Ovary (tissue), 9 donors: ENCODE results near the gene SCO1. TPM values are rescaled to one million over a fixed set of nuclear protein-coding genes. Genes with fewer than 3 reads are reported as not detected.

Experiments used
- DNase-seq, 5 donors: peaks; one replicate each; pipeline ENCODE4 v3.0.0-alpha.2; 2019 to 2020
- H3K27ac ChIP-seq, 2 donors: fragments of 200-600 bp; one replicate each; pipeline versions ENCODE4 v1.5.1 to v1.8.0; 2019 to 2022
- H3K27me3 ChIP-seq: fragments of 200-600 bp; one replicate; pipeline ENCODE4 v1.8.0; 2022
- H3K36me3 ChIP-seq: fragments of 200-600 bp; sonication (generic); one replicate; pipeline ENCODE4 v1.5.1; 2019
- H3K4me1 ChIP-seq: one replicate; pipeline ENCODE4 v1.8.1; 2013; ENCODE audit warnings: mild to moderate bottlenecking, moderate library complexity; ENCODE audit not compliant: insufficient read depth
- H3K4me3 ChIP-seq: fragments of 200-600 bp; sonication (generic); one replicate; pipeline ENCODE4 v1.5.1; 2017
- H3K9me3 ChIP-seq, 2 donors: fragments of 200-600 bp in 1 of 2; sonication (generic) in 1 of 2; one replicate each; pipeline versions ENCODE4 v1.5.1 to v1.8.1; 2013 to 2019; ENCODE audit warnings: mild to moderate bottlenecking in 1 of 2, moderate library complexity in 1 of 2
- CTCF ChIP-seq, 3 donors: fragments of 450-650 bp in 2 of 3; fragments of 200-600 bp in 1 of 3; IDR thresholded peaks; one replicate each; pipeline versions ENCODE4 v1.5.1 to v1.8.0; 2016 to 2022; ENCODE audit warnings: antibody characterized with exemption in 3 of 3, mild to moderate bottlenecking in 1 of 3
- EP300 ChIP-seq: sonication (generic); formaldehyde crosslinking; IDR thresholded peaks from one replicate; pipeline ENCODE4 v1.6.1; 2017; ENCODE audit warnings: antibody characterized with exemption
- POLR2A ChIP-seq: fragments of 450-650 bp; IDR thresholded peaks from one replicate; pipeline ENCODE4 v1.6.1; 2017; ENCODE audit warnings: antibody characterized with exemption, mild to moderate bottlenecking, moderate library complexity
- WGBS, 3 donors: extraction: QIAGEN DNeasy Blood & Tissue Kit in 1 of 3; methylation state at CpG; one replicate each; pipeline versions ENCODE4 v1.1.5 to v1.1.7; 2013 to 2017; 5-methylcytosine and 5-hydroxymethylcytosine counted together
- intact Hi-C, 4 donors: fragments of 100-400 bp; cut with DNase I; formaldehyde crosslinking; loops; one replicate each; pipeline versions ENCODE4 v1.11.0 to v1.15.1; 2022 to 2023
- polyA plus RNA-seq, 2 donors: library from polyadenylated mRNA; stranded (reverse); fragments of 200-250 nt in 1 of 2; fragments of 350-450 nt in 1 of 2; fragmentation: Illumina TruSeq in 1 of 2; extraction: RNeasy Lipid Tissue Mini Kit (QIAGEN cat#74804) in 1 of 2; gene quantifications; one replicate each; pipeline ENCODE4 v1.2.3, GENCODE V29; 2013 to 2014
- total RNA-seq, 7 donors: library from RNA; depleted of rRNA in 2 of 7; stranded (reverse); fragments of >200 nt in 2 of 7; fragmentation: NEBNext Ultra II Directional in 3 of 7; extraction: Animal tissue kit (Norgen Biotek cat#: 25700) in 3 of 7; gene quantifications; one replicate each; pipeline versions ENCODE4 v1.1.0 to v1.2.4, GENCODE V29; 2016 to 2023
- donor health status: DM: no; HTN: no; CAD: no; lungs with moderate emphysema.
- donor health status: DM: no; HTN: no; CAD: no.
- donor health status: Bipolar disorder and iron deficiency.
- donor health status: DM: yes; HTN: yes; CAD: no.
- donor health status: DM: no; HTN: no; CAD: no.
- donor health status: DM: yes; HTN: yes; CAD: no.

SCO1 gene
- total and polyA plus RNA-seq, 9 donors: 9.5 to 26.5 (median 20.7) TPM

GRCh38 chr17:10661437-10661836 lies 35.9 kb downstream of the SCO1 start:
- TF ChIP-seq EP300 (no peak), CTCF (IDR thresholded peaks at IDR 0.05) (no peak), POLR2A (no peak)
- no peaks in the 10 kb centered on the region for H3K36me3 ChIP-seq
- 88 to 91% (median 91%) methylated on average over 10 of the region's 10 CpGs for WGBS, 3 donors
- H3K4me3 ChIP-seq: no peak overlapping the region
- H3K27me3 ChIP-seq: no peaks in the 10 kb centered on the region
- H3K9me3 ChIP-seq: no peaks in the 10 kb centered on the region
- DNase-seq: no peak
- H3K4me1 ChIP-seq: no peaks in the 10 kb centered on the region
- intact Hi-C loops: no loop called here
- H3K27ac ChIP-seq: no peak overlapping the region

- Histone ChIP-seq H3K27me3 (no peaks in the 10 kb centered on the region), H3K4me1 (no peaks in the 10 kb centered on the region), H3K9me3 (no peaks in the 10 kb centered on the region), H3K27ac (no peak overlapping the region), H3K4me3 (no peak overlapping the region), H3K36me3 (no peaks in the 10 kb centered on the region)
- no peak for DNase-seq
- intact Hi-C loops: no loop called here
- 71 to 74% (median 72%) methylated on average over 10 of the region's 10 CpGs for WGBS, 3 donors
- TF ChIP-seq POLR2A (no peak), EP300 (no peak), CTCF (IDR thresholded peaks at IDR 0.05) (no peak)
Measured at GRCh38 chr17:10657879-10658278, 39.5 kb downstream of the SCO1 start.

- Histone ChIP-seq H3K4me3 (no peak within 1 kb of the TSS), H3K4me1 (no peaks in the 10 kb centered on the region), H3K36me3 (no peaks in the 10 kb centered on the region), H3K27me3 (no peaks in the 10 kb centered on the region), H3K27ac (no peak within 1 kb of the TSS), H3K9me3 (no peaks in the 10 kb centered on the region)
- DNase-seq: no peak
- intact Hi-C loops: no loop called here
- 77 to 83% (median 80%) methylated on average over 15 of the region's 15 CpGs for WGBS, 3 donors
- no peak for TF ChIP-seq POLR2A
- TF ChIP-seq CTCF (IDR thresholded peaks at IDR 0.05): no peak
- no peak for TF ChIP-seq EP300
Measured at GRCh38 chr17:10657148-10657547, 40.2 kb downstream of the SCO1 start, which contains the start of gene MYH3. MYH3 (minus strand) TSS chr17:10657309; CDS start chr17:10655064, 2,245 bp downstream.

- no peak for DNase-seq
- H3K27ac ChIP-seq: no peak overlapping the region
- 71 to 78% (median 76%) methylated on average over 5 of the region's 5 CpGs for WGBS, 3 donors
- H3K4me3 ChIP-seq: no peak overlapping the region
- no peaks in the 10 kb centered on the region for H3K27me3 ChIP-seq
- H3K36me3 ChIP-seq: no peaks in the 10 kb centered on the region
- TF ChIP-seq POLR2A (no peak), EP300 (no peak), CTCF (IDR thresholded peaks at IDR 0.05) (no peak)
- intact Hi-C loops: no loop called here
- H3K9me3 ChIP-seq: no peaks in the 10 kb centered on the region
- no peaks in the 10 kb centered on the region for H3K4me1 ChIP-seq
Measured at GRCh38 chr17:10653987-10654386, 43.3 kb downstream of the SCO1 start.
